Measurements from ENCODE around the gene NIFK. TPM values are rescaled to one million over a fixed set of nuclear protein-coding genes. Genes with fewer than 3 reads are reported as not detected.

The NIFK gene
- total RNA-seq, 4 donors from 2014 or later = 19.8 to 56.5 (median 28.5) TPM

- DNase-seq (ENCODE audit: extremely low spot score) = no peak
- no peak overlapping the region for H3K4me3 ChIP-seq
- WGBS = 85% methylated on average over 11 of the region's 11 CpGs
- H3K27me3 ChIP-seq = no peaks in the 10 kb centered on the region
- peaks cover 14 to 54% (median 52%) of the 10 kb centered on the region in 4 donors for H3K4me1 ChIP-seq
- H3K36me3 ChIP-seq = no peaks in the 10 kb centered on the region
- intact Hi-C loops (cut with DNase I) = no loop called here
- TF ChIP-seq EP300 (IDR thresholded peaks at IDR 0.05) (no peak), POLR2AphosphoS5 (IDR thresholded peaks at IDR 0.05) (no peak), CTCF (IDR thresholded peaks at IDR 0.05) (no peak), POLR2A (IDR thresholded peaks at IDR 0.05; ENCODE audit: low read depth) (no peak)
- no peaks in the 10 kb centered on the region for H3K9me3 ChIP-seq
- no peak overlapping the region for H3K27ac ChIP-seq (replicated peaks in 1 of 4)
Observed at GRCh38 chr2:121698318-121698930, 38.3 kb downstream of the NIFK start.

GRCh38 chr2:121697108-121697631 lies 39.5 kb downstream of the NIFK start:
- Histone ChIP-seq H3K4me1 (peaks cover 14 to 55% (median 53%) of the 10 kb centered on the region in 4 donors), H3K27me3 (no peaks in the 10 kb centered on the region), H3K9me3 (no peaks in the 10 kb centered on the region), H3K36me3 (no peaks in the 10 kb centered on the region), H3K4me3 (no peak overlapping the region), H3K27ac (replicated peaks in 1 of 4) (peak overlapping the region in 2 of 4 donors; percentile 16 to 35)
- no peak for DNase-seq (ENCODE audit: extremely low spot score)
- TF ChIP-seq POLR2A (IDR thresholded peaks at IDR 0.05; ENCODE audit: low read depth) (no peak), POLR2AphosphoS5 (IDR thresholded peaks at IDR 0.05) (no peak), EP300 (IDR thresholded peaks at IDR 0.05) (no peak), CTCF (IDR thresholded peaks at IDR 0.05) (no peak)
- intact Hi-C loops (cut with DNase I) = no loop called here
- WGBS = 37% methylated on average over 4 of the region's 4 CpGs

GRCh38 chr2:121696410-121696930 lies 40.2 kb downstream of the NIFK start:
- DNase-seq (ENCODE audit: extremely low spot score) = no peak
- no peak for TF ChIP-seq POLR2A (IDR thresholded peaks at IDR 0.05; ENCODE audit: low read depth)
- TF ChIP-seq EP300 (IDR thresholded peaks at IDR 0.05) = no peak
- no peak for TF ChIP-seq CTCF (IDR thresholded peaks at IDR 0.05)
- no peak for TF ChIP-seq POLR2AphosphoS5 (IDR thresholded peaks at IDR 0.05)
- Histone ChIP-seq H3K36me3 (no peaks in the 10 kb centered on the region), H3K4me1 (peaks cover 14 to 55% (median 53%) of the 10 kb centered on the region in 4 donors), H3K27ac (replicated peaks in 1 of 4) (peak overlapping the region in 1 of 4 donors; percentile 35), H3K27me3 (no peaks in the 10 kb centered on the region), H3K9me3 (no peaks in the 10 kb centered on the region), H3K4me3 (no peak overlapping the region)
- intact Hi-C loops (cut with DNase I) = no loop called here
- WGBS = 84% methylated on average over 7 of the region's 7 CpGs

GRCh38 chr2:121695171-121695451 lies 41.6 kb downstream of the NIFK start:
- Histone ChIP-seq H3K27ac (replicated peaks in 1 of 4) (peak overlapping the region; percentile 67 to 82 (median 74)), H3K4me1 (peaks cover 9 to 51% (median 45%) of the 10 kb centered on the region in 4 donors), H3K27me3 (no peaks in the 10 kb centered on the region), H3K9me3 (no peaks in the 10 kb centered on the region), H3K4me3 (no peak overlapping the region), H3K36me3 (no peaks in the 10 kb centered on the region)
- DNase-seq (ENCODE audit: extremely low spot score) = no peak
- 17% methylated on average over 2 of the region's 2 CpGs for WGBS
- TF ChIP-seq POLR2AphosphoS5 (IDR thresholded peaks at IDR 0.05) (no peak), EP300 (IDR thresholded peaks at IDR 0.05) (no peak), CTCF (IDR thresholded peaks at IDR 0.05) (no peak)
- intact Hi-C loops (cut with DNase I) = no loop called here
